Activated CD4-positive, CD25-positive, alpha-beta regulatory T cell (primary cell): Measurements from ENCODE around the gene ANKRD11.
"Not testable (repeated sequence)": the region's sequence is repeated elsewhere in the genome, so short reads cannot be mapped to it uniquely, and the experiment has no call there.

Source experiments
- DNase-seq, 4 experiments: peaks; one replicate each; lab custom pipeline; 2025; lab: John Stamatoyannopoulos, UW

ANKRD11 gene

GRCh38 chr16:89402962-89403361, 87.4 kb downstream of the ANKRD11 start:
- DNase-seq = no peak

GRCh38 chr16:89401641-89402445, 88.5 kb downstream of the ANKRD11 start:
- DNase-seq = no peak

GRCh38 chr16:89401205-89401604, 89.2 kb downstream of the ANKRD11 start:
- DNase-seq = no peak

GRCh38 chr16:89400740-89401139, 89.6 kb downstream of the ANKRD11 start:
- DNase-seq = no peak

GRCh38 chr16:89398924-89399323, 91.4 kb downstream of the ANKRD11 start:
- no peak for DNase-seq

- DNase-seq = no peak
Observed at GRCh38 chr16:89397331-89397861, 93.0 kb downstream of the ANKRD11 start.

GRCh38 chr16:89396156-89396555, 94.2 kb downstream of the ANKRD11 start:
- DNase-seq = no peak

GRCh38 chr16:89395150-89396142, 94.9 kb downstream of the ANKRD11 start:
- no peak for DNase-seq

GRCh38 chr16:89393738-89394406, 96.5 kb downstream of the ANKRD11 start:
- no peak for DNase-seq

- no peak for DNase-seq
Observed at GRCh38 chr16:89392881-89393737, 97.3 kb downstream of the ANKRD11 start.

- not testable (repeated sequence) for DNase-seq
Observed at GRCh38 chr16:89390224-89390583, 100.2 kb downstream of the ANKRD11 start.

- not testable (repeated sequence) for DNase-seq
Observed at GRCh38 chr16:89389504-89390223, 100.7 kb downstream of the ANKRD11 start.

- no peak for DNase-seq
Observed at GRCh38 chr16:89388536-89388935, 101.8 kb downstream of the ANKRD11 start.

- DNase-seq = no peak
Observed at GRCh38 chr16:89386306-89387185, 103.8 kb downstream of the ANKRD11 start.

GRCh38 chr16:89385712-89386111, 104.6 kb downstream of the ANKRD11 start:
- DNase-seq = no peak

- no peak for DNase-seq
Observed at GRCh38 chr16:89384282-89384681, 106.1 kb downstream of the ANKRD11 start.

- DNase-seq = no peak
Observed at GRCh38 chr16:89383095-89384003, 107.0 kb downstream of the ANKRD11 start.

- not testable (repeated sequence) for DNase-seq
Observed at GRCh38 chr16:89382555-89382954, 107.8 kb downstream of the ANKRD11 start.
